Measurements from ENCODE around the gene CUBN.

The CUBN gene

DNA sequence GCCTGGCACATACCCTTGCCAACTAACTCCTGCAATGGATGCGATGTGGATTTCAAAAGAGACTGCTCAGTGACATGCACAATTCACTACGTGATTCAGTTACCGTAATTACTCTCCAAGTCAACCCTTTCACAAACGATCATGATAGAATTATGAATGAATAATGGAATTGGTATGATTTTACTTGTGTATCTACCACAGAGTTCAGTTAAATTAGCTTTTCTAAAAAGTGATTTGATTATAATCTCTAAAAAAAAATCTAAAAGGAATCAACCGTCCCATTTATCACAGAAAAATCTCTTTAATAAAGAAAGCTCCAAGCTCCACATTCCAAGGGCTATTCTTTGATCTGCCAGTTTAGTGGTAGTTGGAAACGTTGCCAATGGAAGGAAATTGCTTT is 282.0 kb downstream of the CUBN start:
- no peak overlapping the region for H3K27ac ChIP-seq (ENCODE audit: extremely low read depth, low read depth, low read length)
- ChIA-PET POLR2A (interaction anchor here (0.6 kb wide), 1 partner anchor 280 kb away, joined by 3 read pairs; no protein-coding TSS in a partner anchor), CTCF (interaction anchor here (1.1 to 2.4 kb wide), 2 partner anchors 20 to 409 kb away, joined by 4 to 10 read pairs; no protein-coding TSS in a partner anchor)
- H3K9me3 ChIP-seq (ENCODE audit: control insufficient read depth, insufficient read depth, low read depth, low read length): no peaks in the 10 kb centered on the region
- no peak for TF ChIP-seq ZNF184 (tag by site-specific recombination; IDR thresholded peaks at IDR 0.05)
- TF ChIP-seq, protein P1, sequence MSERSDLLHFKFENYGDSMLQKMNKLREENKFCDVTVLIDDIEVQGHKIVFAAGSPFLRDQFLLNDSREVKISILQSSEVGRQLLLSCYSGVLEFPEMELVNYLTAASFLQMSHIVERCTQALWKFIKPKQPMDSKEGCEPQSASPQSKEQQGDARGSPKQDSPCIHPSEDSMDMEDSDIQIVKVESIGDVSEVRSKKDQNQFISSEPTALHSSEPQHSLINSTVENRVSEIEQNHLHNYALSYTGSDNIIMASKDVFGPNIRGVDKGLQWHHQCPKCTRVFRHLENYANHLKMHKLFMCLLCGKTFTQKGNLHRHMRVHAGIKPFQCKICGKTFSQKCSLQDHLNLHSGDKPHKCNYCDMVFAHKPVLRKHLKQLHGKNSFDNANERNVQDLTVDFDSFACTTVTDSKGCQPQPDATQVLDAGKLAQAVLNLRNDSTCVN (tag by site-specific recombination; optimal IDR thresholded peaks at IDR 0.05): no peak
- TF ChIP-seq ZNF529 (tag by site-specific recombination; IDR thresholded peaks at IDR 0.05; ENCODE audit: insufficient replicate concordance): no peak
- H3K4me3 ChIP-seq (ENCODE audit: low read depth, low read length): no peak overlapping the region
- H3K36me3 ChIP-seq (ENCODE audit: control insufficient read depth in 2 of 2, insufficient read depth in 1 of 2, low read length in 2 of 2): no peaks in the 10 kb centered on the region
- no peaks in the 10 kb centered on the region for H3K4me1 ChIP-seq (ENCODE audit: control insufficient read depth, insufficient read depth, low read length)

DNA sequence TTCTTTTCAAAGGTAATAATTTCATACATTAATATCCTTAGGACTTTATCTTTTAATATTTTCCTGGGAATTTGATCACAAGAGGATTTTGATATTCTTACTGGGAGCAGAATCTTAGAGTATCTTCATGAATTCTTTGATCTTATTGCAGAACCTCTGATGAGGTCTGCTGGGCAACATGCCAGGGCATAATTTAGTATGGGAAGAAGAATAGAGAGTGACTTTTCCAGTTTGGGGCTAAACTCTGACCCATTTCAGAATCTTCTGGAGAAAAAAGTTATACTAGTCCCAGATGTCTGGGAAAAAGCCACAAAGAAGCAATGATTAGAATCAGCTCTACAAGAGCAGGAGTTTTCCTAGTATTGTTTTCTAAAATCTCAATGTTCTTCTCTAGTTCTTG is 284.4 kb downstream of the CUBN start:
- CTCF ChIA-PET: interaction anchor here (0.8 to 1.4 kb wide), 6 partner anchors 17 to 413 kb away, joined by 3 to 4 read pairs (median 3); no protein-coding TSS in a partner anchor
- POLR2A ChIA-PET: no interaction called here
- Histone ChIP-seq H3K9me3 (ENCODE audit: control insufficient read depth, insufficient read depth, low read depth, low read length) (no peaks in the 10 kb centered on the region), H3K36me3 (ENCODE audit: control insufficient read depth in 2 of 2, insufficient read depth in 1 of 2, low read length in 2 of 2) (no peaks in the 10 kb centered on the region), H3K27ac (ENCODE audit: extremely low read depth, low read depth, low read length) (no peak overlapping the region), H3K4me3 (ENCODE audit: low read depth, low read length) (no peak overlapping the region), H3K4me1 (ENCODE audit: control insufficient read depth, insufficient read depth, low read length) (no peaks in the 10 kb centered on the region)
- TF ChIP-seq ZNF184 (tag by site-specific recombination; IDR thresholded peaks at IDR 0.05): no peak
- TF ChIP-seq KLF16 (tag by site-specific recombination; IDR thresholded peaks at IDR 0.05): no peak
- no peak for TF ChIP-seq ZNF248 (tag by site-specific recombination; IDR thresholded peaks at IDR 0.05)
- no peak for TF ChIP-seq SALL2 (tag by site-specific recombination; IDR thresholded peaks at IDR 0.05; ENCODE audit: borderline replicate concordance)
- no peak for TF ChIP-seq ZNF354C (tag by site-specific recombination; IDR thresholded peaks at IDR 0.05; ENCODE audit: borderline replicate concordance, low read depth)
- TF ChIP-seq ZBTB8A (tag by site-specific recombination; IDR thresholded peaks at IDR 0.05): no peak
- TF ChIP-seq KLF8 (tag by site-specific recombination; IDR thresholded peaks at IDR 0.05): no peak
- no peak for TF ChIP-seq ZNF175 (tag by site-specific recombination; IDR thresholded peaks at IDR 0.05)
- TF ChIP-seq ZNF571 (tag by site-specific recombination; IDR thresholded peaks at IDR 0.05): no peak
- TF ChIP-seq ZBTB17 (tag by site-specific recombination; IDR thresholded peaks at IDR 0.05): no peak
- no peak for TF ChIP-seq ZXDB (tag by site-specific recombination; IDR thresholded peaks at IDR 0.05)
- TF ChIP-seq ZNF585B (tag by site-specific recombination; IDR thresholded peaks at IDR 0.05): no peak
- no peak for TF ChIP-seq ZSCAN30 (tag by site-specific recombination; IDR thresholded peaks at IDR 0.05)
- no peak for TF ChIP-seq ZNF660 (tag by site-specific recombination; IDR thresholded peaks at IDR 0.05)
- TF ChIP-seq ZNF561 (tag by site-specific recombination; IDR thresholded peaks at IDR 0.05; ENCODE audit: borderline replicate concordance): no peak
- no peak for TF ChIP-seq ZFP37 (tag by site-specific recombination; IDR thresholded peaks at IDR 0.05)
- TF ChIP-seq SETDB1 (IDR thresholded peaks at IDR 0.05; ENCODE audit: insufficient read length, low read length): no peak
- TF ChIP-seq, protein P2, sequence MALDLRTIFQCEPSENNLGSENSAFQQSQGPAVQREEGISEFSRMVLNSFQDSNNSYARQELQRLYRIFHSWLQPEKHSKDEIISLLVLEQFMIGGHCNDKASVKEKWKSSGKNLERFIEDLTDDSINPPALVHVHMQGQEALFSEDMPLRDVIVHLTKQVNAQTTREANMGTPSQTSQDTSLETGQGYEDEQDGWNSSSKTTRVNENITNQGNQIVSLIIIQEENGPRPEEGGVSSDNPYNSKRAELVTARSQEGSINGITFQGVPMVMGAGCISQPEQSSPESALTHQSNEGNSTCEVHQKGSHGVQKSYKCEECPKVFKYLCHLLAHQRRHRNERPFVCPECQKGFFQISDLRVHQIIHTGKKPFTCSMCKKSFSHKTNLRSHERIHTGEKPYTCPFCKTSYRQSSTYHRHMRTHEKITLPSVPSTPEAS (tag by site-specific recombination; IDR thresholded peaks at IDR 0.05): no peak
- no peak for TF ChIP-seq ZNF394 (tag by site-specific recombination; IDR thresholded peaks at IDR 0.05; ENCODE audit: borderline replicate concordance)
- TF ChIP-seq, protein P3, sequence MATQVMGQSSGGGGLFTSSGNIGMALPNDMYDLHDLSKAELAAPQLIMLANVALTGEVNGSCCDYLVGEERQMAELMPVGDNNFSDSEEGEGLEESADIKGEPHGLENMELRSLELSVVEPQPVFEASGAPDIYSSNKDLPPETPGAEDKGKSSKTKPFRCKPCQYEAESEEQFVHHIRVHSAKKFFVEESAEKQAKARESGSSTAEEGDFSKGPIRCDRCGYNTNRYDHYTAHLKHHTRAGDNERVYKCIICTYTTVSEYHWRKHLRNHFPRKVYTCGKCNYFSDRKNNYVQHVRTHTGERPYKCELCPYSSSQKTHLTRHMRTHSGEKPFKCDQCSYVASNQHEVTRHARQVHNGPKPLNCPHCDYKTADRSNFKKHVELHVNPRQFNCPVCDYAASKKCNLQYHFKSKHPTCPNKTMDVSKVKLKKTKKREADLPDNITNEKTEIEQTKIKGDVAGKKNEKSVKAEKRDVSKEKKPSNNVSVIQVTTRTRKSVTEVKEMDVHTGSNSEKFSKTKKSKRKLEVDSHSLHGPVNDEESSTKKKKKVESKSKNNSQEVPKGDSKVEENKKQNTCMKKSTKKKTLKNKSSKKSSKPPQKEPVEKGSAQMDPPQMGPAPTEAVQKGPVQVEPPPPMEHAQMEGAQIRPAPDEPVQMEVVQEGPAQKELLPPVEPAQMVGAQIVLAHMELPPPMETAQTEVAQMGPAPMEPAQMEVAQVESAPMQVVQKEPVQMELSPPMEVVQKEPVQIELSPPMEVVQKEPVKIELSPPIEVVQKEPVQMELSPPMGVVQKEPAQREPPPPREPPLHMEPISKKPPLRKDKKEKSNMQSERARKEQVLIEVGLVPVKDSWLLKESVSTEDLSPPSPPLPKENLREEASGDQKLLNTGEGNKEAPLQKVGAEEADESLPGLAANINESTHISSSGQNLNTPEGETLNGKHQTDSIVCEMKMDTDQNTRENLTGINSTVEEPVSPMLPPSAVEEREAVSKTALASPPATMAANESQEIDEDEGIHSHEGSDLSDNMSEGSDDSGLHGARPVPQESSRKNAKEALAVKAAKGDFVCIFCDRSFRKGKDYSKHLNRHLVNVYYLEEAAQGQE (tag by site-specific recombination; IDR thresholded peaks at IDR 0.05): no peak
